Measurements from ENCODE around the gene SMTNL2. TPM values are rescaled to one million over a fixed set of nuclear protein-coding genes. Genes with fewer than 3 reads are reported as not detected.

SMTNL2 gene
- polyA plus RNA-seq, 1 of the 3 experiments (the other 2 are of a cell fraction) = not detected

GRCh38 chr17:4572131-4572530 lies 12.2 kb upstream of the SMTNL2 start:
- ChIA-PET POLR2A (no interaction called here), CTCF (no interaction called here)
- Histone ChIP-seq H3F3A (replicated peaks; ENCODE audit: insufficient read depth) (no peaks in the 10 kb centered on the region), H3K79me2 (ENCODE audit: insufficient read depth) (no peaks in the 10 kb centered on the region), H3K27ac (ENCODE audit: low read depth in 2 of 2, low read length in 1 of 2) (no peak overlapping the region), H3K4me1 (ENCODE audit: control insufficient read depth in 1 of 2, insufficient read depth in 2 of 2, low read depth in 1 of 2, low read length in 1 of 2) (no peaks in the 10 kb centered on the region), H3K9me3 (no peaks in the 10 kb centered on the region), H3K9ac (no peak overlapping the region), H4K20me1 (ENCODE audit: insufficient read depth) (no peaks in the 10 kb centered on the region), H3K36me3 (replicated peaks in 1 of 2; ENCODE audit: control insufficient read depth in 1 of 2, insufficient read depth in 2 of 2, low read length in 1 of 2) (no peaks in the 10 kb centered on the region), H3K27me3 (ENCODE audit: insufficient read depth) (peaks cover 24% of the 10 kb centered on the region; the same call in 1 of the 2 replicates), H3K9me2 (no peaks in the 10 kb centered on the region), H3K4me2 (no peak overlapping the region), H2AFZ (ENCODE audit: low read depth) (no peak overlapping the region), H3K4me3 (ENCODE audit: low read depth in 2 of 2, low read length in 1 of 2) (no peak overlapping the region)
- no peak for DNase-seq
- no peak for TF ChIP-seq MEF2A (IDR thresholded peaks at IDR 0.05; ENCODE audit: borderline replicate concordance, low read depth)
- TF ChIP-seq NFIC (IDR thresholded peaks at IDR 0.05; ENCODE audit: borderline replicate concordance) = no peak
- no peak for TF ChIP-seq NRF1 (IDR thresholded peaks at IDR 0.05; ENCODE audit: low read depth, low read length)
- no peak for TF ChIP-seq TCF12 (IDR thresholded peaks at IDR 0.05)
- no peak for TF ChIP-seq FOXJ3 (CRISPR knock-in tag; IDR thresholded peaks at IDR 0.05)
- WGBS (ENCODE audit: low lambda C conversion rate) = 35% methylated on average over 9 of the region's 9 CpGs

GRCh38 chr17:4573115-4573514 lies 11.2 kb upstream of the SMTNL2 start:
- DNase-seq = no peak
- Histone ChIP-seq H3K27ac (ENCODE audit: low read depth in 2 of 2, low read length in 1 of 2) (no peak overlapping the region), H3K9ac (no peak overlapping the region), H3K9me3 (no peaks in the 10 kb centered on the region), H3K36me3 (replicated peaks in 1 of 2; ENCODE audit: control insufficient read depth in 1 of 2, insufficient read depth in 2 of 2, low read length in 1 of 2) (no peaks in the 10 kb centered on the region), H2AFZ (ENCODE audit: low read depth) (no peak overlapping the region), H3K4me1 (ENCODE audit: control insufficient read depth in 1 of 2, insufficient read depth in 2 of 2, low read depth in 1 of 2, low read length in 1 of 2) (no peaks in the 10 kb centered on the region), H3K27me3 (ENCODE audit: insufficient read depth) (peaks cover 24% of the 10 kb centered on the region; the same call in 1 of the 2 replicates), H3K9me2 (no peaks in the 10 kb centered on the region), H4K20me1 (ENCODE audit: insufficient read depth) (no peaks in the 10 kb centered on the region), H3K4me3 (ENCODE audit: low read depth in 2 of 2, low read length in 1 of 2) (no peak overlapping the region), H3F3A (replicated peaks; ENCODE audit: insufficient read depth) (no peaks in the 10 kb centered on the region), H3K4me2 (no peak overlapping the region), H3K79me2 (ENCODE audit: insufficient read depth) (no peaks in the 10 kb centered on the region)
- TF ChIP-seq RCOR1 (IDR thresholded peaks at IDR 0.05; ENCODE audit: low read length) (no peak), JUND (IDR thresholded peaks at IDR 0.05) (no peak), CHD2 (IDR thresholded peaks at IDR 0.05; ENCODE audit: low read length, partially characterized antibody) (no peak)
- POLR2A ChIA-PET = no interaction called here
- CTCF ChIA-PET = interaction anchor here (5.6 kb wide), 1 partner anchor 53 kb away, joined by 25 read pairs; no protein-coding TSS in a partner anchor
- 61% methylated on average over 4 of the region's 4 CpGs for WGBS (ENCODE audit: low lambda C conversion rate)

GRCh38 chr17:4573669-4574068 lies 10.7 kb upstream of the SMTNL2 start:
- H4K20me1 ChIP-seq (ENCODE audit: insufficient read depth) = no peaks in the 10 kb centered on the region
- H3K9me2 ChIP-seq = no peaks in the 10 kb centered on the region
- WGBS (ENCODE audit: low lambda C conversion rate) = 43% methylated on average over 4 of the region's 7 CpGs
- H2AFZ ChIP-seq (ENCODE audit: low read depth) = no peak overlapping the region
- H3K4me2 ChIP-seq = no peak overlapping the region
- H3K9ac ChIP-seq = no peak overlapping the region
- H3K27ac ChIP-seq (ENCODE audit: low read depth in 2 of 2, low read length in 1 of 2) = no peak overlapping the region
- no peaks in the 10 kb centered on the region for H3K79me2 ChIP-seq (ENCODE audit: insufficient read depth)
- TF ChIP-seq USF2 (IDR thresholded peaks at IDR 0.05; ENCODE audit: borderline replicate concordance, low read depth, low read length) = no peak
- no peak for TF ChIP-seq TCF12 (IDR thresholded peaks at IDR 0.05)
- no peak for TF ChIP-seq EP300 (IDR thresholded peaks at IDR 0.05; ENCODE audit: borderline replicate concordance in 1 of 2, low read depth in 1 of 2, low read length in 1 of 2)
- CTCF ChIA-PET = interaction anchor here (0.8 to 5.6 kb wide), 2 partner anchors 8 to 52 kb away, joined by 6 to 25 read pairs; no protein-coding TSS in a partner anchor
- POLR2A ChIA-PET = no interaction called here
- no peaks in the 10 kb centered on the region for H3F3A ChIP-seq (replicated peaks; ENCODE audit: insufficient read depth)
- peaks cover 24% of the 10 kb centered on the region; the same call in 1 of the 2 replicates for H3K27me3 ChIP-seq (ENCODE audit: insufficient read depth)
- H3K4me3 ChIP-seq (ENCODE audit: low read depth in 2 of 2, low read length in 1 of 2) = no peak overlapping the region
- no peaks in the 10 kb centered on the region for H3K36me3 ChIP-seq (replicated peaks in 1 of 2; ENCODE audit: control insufficient read depth in 1 of 2, insufficient read depth in 2 of 2, low read length in 1 of 2)
- no peaks in the 10 kb centered on the region for H3K4me1 ChIP-seq (ENCODE audit: control insufficient read depth in 1 of 2, insufficient read depth in 2 of 2, low read depth in 1 of 2, low read length in 1 of 2)
- no peaks in the 10 kb centered on the region for H3K9me3 ChIP-seq
- no peak for DNase-seq

All from SK-N-SH (cell line).